Sigmoid colon (tissue), 4 donors: ENCODE measurements around the gene ZNF385C.

Source experiments
- EP300 ChIP-seq, 4 donors: sonication (generic); formaldehyde crosslinking; IDR thresholded peaks; one replicate each; pipeline ENCODE4 v1.6.1; 2017; ENCODE audit warnings: antibody characterized with exemption in 4 of 4
- POLR2A ChIP-seq, 2 donors: fragments of 450-650 bp; IDR thresholded peaks; one replicate each; pipeline ENCODE4 v1.6.1; 2016; ENCODE audit warnings: antibody characterized with exemption in 2 of 2, mild to moderate bottlenecking in 2 of 2, moderate library complexity in 2 of 2
- POLR2AphosphoS5 ChIP-seq, 4 donors: sonication (generic); formaldehyde crosslinking; IDR thresholded peaks; one replicate each; pipeline ENCODE4 v1.6.1; 2017; ENCODE audit warnings: antibody characterized with exemption in 4 of 4
- TF ChIP-seq, protein P1 (sequence below), 4 experiments: fragments of 450-650 bp in 3 of 4; fragments of 200-600 bp in 1 of 4; IDR thresholded peaks; one replicate each; pipeline ENCODE4 v1.5.1; 2016 to 2019; ENCODE audit warnings: antibody characterized with exemption in 4 of 4, mild to moderate bottlenecking in 3 of 4, moderate library complexity in 2 of 4

DNA sequence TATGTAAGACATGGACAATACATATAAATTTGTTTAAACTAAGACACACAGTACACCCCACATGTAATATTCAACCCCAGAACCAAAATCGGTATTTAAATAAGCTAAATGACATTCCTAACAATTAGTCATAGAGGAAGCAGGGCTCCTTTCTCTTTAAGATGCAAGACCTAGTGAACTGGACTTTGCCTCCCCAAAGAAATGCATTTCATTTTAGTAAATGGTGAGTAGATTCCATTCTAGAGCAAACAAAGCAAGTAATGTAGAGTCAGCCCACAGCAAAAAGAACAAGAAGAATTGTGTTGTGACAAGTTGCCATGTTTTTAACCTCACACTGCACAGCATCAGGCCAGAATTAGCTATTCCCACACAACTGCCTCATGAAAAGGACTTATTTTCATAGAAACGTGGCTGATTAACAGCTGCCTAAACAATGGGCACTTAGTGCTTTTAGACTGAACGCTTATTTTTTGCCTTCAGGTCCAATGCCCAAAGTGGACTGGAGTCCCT is 95.4 kb downstream of the ZNF385C start:
- no peak for TF ChIP-seq POLR2AphosphoS5 (IDR thresholded peaks at IDR 0.05)
- TF ChIP-seq, protein P1, sequence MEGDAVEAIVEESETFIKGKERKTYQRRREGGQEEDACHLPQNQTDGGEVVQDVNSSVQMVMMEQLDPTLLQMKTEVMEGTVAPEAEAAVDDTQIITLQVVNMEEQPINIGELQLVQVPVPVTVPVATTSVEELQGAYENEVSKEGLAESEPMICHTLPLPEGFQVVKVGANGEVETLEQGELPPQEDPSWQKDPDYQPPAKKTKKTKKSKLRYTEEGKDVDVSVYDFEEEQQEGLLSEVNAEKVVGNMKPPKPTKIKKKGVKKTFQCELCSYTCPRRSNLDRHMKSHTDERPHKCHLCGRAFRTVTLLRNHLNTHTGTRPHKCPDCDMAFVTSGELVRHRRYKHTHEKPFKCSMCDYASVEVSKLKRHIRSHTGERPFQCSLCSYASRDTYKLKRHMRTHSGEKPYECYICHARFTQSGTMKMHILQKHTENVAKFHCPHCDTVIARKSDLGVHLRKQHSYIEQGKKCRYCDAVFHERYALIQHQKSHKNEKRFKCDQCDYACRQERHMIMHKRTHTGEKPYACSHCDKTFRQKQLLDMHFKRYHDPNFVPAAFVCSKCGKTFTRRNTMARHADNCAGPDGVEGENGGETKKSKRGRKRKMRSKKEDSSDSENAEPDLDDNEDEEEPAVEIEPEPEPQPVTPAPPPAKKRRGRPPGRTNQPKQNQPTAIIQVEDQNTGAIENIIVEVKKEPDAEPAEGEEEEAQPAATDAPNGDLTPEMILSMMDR (IDR thresholded peaks at IDR 0.05) = no peak
- TF ChIP-seq POLR2A (IDR thresholded peaks at IDR 0.05) = no peak
- TF ChIP-seq EP300 (IDR thresholded peaks at IDR 0.05) = no peak
